ENCODE measurements around the gene YPEL2. TPM values are rescaled to one million over a fixed set of nuclear protein-coding genes. Genes with fewer than 3 reads are reported as not detected.

Gene YPEL2
- total RNA-seq, 4 donors from 2014 or later: 20.6 to 33.1 (median 26.9) TPM

GRCh38 chr17:59427425-59427921, 96.0 kb downstream of the YPEL2 start:
- 28 to 44% methylated on average over 5 of the region's 5 CpGs for WGBS, 2 donors
- TF ChIP-seq POLR2A (IDR thresholded peaks at IDR 0.05) (no peak), CTCF (IDR thresholded peaks at IDR 0.05) (no peak)
- no peak overlapping the region for H3K4me3 ChIP-seq (ENCODE audit: low read depth, poor library complexity, severe bottlenecking)
- intact Hi-C loops (cut with DNase I; ENCODE audit: low total_unique reads): no loop called here
- no peak for DNase-seq (ENCODE audit: low spot score in 2 of 2)

GRCh38 chr17:59427996-59428395, 96.5 kb downstream of the YPEL2 start:
- DNase-seq (ENCODE audit: low spot score in 2 of 2): no peak
- WGBS, 2 donors: 56 to 67% methylated on average over 9 of the region's 9 CpGs
- intact Hi-C loops (cut with DNase I; ENCODE audit: low total_unique reads): no loop called here
- no peak overlapping the region for H3K4me3 ChIP-seq (ENCODE audit: low read depth, poor library complexity, severe bottlenecking)
- TF ChIP-seq POLR2A (IDR thresholded peaks at IDR 0.05) (no peak), CTCF (IDR thresholded peaks at IDR 0.05) (no peak)

GRCh38 chr17:59428916-59429485, 97.5 kb downstream of the YPEL2 start:
- no peak for TF ChIP-seq POLR2A (IDR thresholded peaks at IDR 0.05)
- no peak for TF ChIP-seq CTCF (IDR thresholded peaks at IDR 0.05)
- intact Hi-C loops (cut with DNase I; ENCODE audit: low total_unique reads): no loop called here

GRCh38 chr17:59431601-59432000, 100.1 kb downstream of the YPEL2 start:
- intact Hi-C loops (cut with DNase I; ENCODE audit: low total_unique reads): no loop called here
- DNase-seq (ENCODE audit: low spot score in 2 of 2): no peak
- H3K4me3 ChIP-seq (ENCODE audit: low read depth, poor library complexity, severe bottlenecking): no peak overlapping the region
- TF ChIP-seq POLR2A (IDR thresholded peaks at IDR 0.05) (no peak), CTCF (IDR thresholded peaks at IDR 0.05) (no peak)

More at GRCh38 chr17:59428916-59429485, 97.5 kb downstream of the YPEL2 start:
- 53 to 58% methylated on average over 6 of the region's 6 CpGs for WGBS, 2 donors
- no peak overlapping the region for H3K4me3 ChIP-seq (ENCODE audit: low read depth, poor library complexity, severe bottlenecking)
- no peak for DNase-seq (ENCODE audit: low spot score in 2 of 2)

GRCh38 chr17:59432657-59433056, 101.2 kb downstream of the YPEL2 start:
- DNase-seq (ENCODE audit: low spot score in 2 of 2): no peak
- intact Hi-C loops (cut with DNase I; ENCODE audit: low total_unique reads): no loop called here
- 64 to 78% methylated on average over 1 of the region's 1 CpG for WGBS, 2 donors
- TF ChIP-seq CTCF (IDR thresholded peaks at IDR 0.05) (no peak), POLR2A (IDR thresholded peaks at IDR 0.05) (no peak)
- no peak overlapping the region for H3K4me3 ChIP-seq (ENCODE audit: low read depth, poor library complexity, severe bottlenecking)

- 90 to 92% methylated on average over 2 of the region's 2 CpGs for WGBS, 2 donors
- DNase-seq (ENCODE audit: low spot score in 2 of 2): no peak
- no peak for TF ChIP-seq POLR2A (IDR thresholded peaks at IDR 0.05)
- no peak for TF ChIP-seq CTCF (IDR thresholded peaks at IDR 0.05)
- intact Hi-C loops (cut with DNase I; ENCODE audit: low total_unique reads): no loop called here
- H3K4me3 ChIP-seq (ENCODE audit: low read depth, poor library complexity, severe bottlenecking): no peak overlapping the region
Observed at GRCh38 chr17:59433586-59433985, 102.1 kb downstream of the YPEL2 start.
